ENCODE data around the gene RNF166.

- TF ChIP-seq CTCF (conservative IDR thresholded peaks at IDR 0.05; ENCODE audit: low read depth, low read length) (no peak), EZH2 (IDR thresholded peaks at IDR 0.05; ENCODE audit: borderline replicate concordance, low read depth, low read length, poor library complexity, severe bottlenecking) (no peak)
Observed at GRCh38 chr16:88735616-88736015, 29.4 kb upstream of the RNF166 start.
